Pons (tissue), 1 donor: Measurements from ENCODE around the gene CPLANE2.

ENCODE experiments used
- DNase-seq: peaks from one replicate; pipeline ENCODE4 v3.0.0-alpha.2; 2016; ENCODE audit warnings: low spot score

The CPLANE2 gene

DNA sequence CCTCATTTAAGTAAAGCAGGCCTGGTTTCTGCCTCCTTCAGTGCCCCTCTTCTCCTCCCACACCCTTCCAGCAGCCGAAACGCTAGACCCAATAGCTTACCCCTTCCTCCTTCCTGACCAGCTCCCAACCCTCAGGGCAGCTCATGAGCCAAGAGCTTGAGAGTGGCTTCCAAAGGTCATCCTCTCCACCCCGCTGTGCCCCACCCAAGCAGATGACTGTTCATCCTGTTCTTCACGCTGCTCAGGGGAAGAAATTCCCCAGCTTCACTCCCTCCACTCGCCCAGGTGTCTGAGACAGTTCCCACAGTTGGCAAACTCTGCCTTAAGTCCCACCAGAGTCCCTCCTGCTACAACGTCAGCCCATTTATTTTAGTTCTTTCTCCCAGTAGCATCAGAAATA, 48.0 kb downstream of the CPLANE2 start:
- no peak for DNase-seq

DNA sequence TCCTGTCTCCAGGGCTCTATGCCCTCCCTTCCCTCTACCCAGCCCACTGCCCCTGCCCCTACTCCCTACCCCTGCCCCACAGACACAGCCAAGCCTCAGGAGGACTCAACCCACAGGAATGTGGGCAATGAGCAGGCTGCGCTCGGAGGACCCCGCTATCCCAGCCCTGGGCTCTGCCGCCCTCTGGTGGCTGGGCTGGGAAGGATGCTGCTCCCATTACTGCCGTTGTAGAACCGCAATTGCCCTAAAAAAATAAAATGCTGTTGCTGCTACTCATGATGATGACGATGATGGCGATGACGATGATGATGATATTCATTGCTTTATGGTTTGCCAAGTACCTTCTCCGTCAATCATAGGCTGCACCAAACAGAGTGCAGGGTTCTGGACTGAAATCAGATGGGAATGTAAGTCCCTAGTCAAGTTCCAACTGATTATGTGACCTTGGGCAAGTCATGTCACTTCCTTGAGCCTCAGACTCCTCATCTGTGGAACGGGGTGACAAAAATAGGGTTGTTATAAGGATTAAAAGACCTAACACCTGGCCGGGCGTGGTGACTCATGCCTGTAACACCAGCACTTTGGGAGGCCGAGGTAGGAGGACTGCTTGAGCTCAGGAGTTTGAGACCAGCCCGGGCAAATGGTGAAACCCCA, 49.1 kb downstream of the CPLANE2 start:
- DNase-seq = no peak

DNA sequence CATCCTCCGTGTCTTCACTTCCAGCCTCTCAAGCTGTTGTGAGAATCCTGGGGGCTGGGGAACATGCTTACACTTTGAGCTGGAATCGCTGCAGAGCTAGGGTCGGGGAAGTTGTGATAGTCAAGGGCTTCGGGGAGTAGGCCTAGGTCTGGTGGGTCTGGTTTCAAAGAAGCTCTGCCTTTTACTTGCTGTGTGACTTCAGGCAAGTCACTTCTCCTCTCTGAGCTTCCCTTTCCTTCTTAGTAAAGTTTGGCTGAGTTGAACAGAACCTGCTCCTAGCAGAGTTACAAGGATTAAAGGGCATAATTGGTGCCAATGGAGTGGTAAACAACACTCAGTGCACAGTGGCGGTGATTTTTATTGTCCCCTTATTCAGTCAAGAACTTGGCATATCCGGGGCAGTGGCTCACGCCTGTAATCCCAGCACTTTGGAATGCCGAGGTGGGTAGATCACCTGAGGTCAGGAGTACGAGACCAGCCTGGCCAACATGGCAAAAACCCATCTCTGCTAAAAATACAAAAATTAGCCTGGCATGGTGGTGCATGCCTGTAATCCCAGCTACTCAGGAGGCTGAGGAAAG, 50.2 kb downstream of the CPLANE2 start:
- DNase-seq = no peak

DNA sequence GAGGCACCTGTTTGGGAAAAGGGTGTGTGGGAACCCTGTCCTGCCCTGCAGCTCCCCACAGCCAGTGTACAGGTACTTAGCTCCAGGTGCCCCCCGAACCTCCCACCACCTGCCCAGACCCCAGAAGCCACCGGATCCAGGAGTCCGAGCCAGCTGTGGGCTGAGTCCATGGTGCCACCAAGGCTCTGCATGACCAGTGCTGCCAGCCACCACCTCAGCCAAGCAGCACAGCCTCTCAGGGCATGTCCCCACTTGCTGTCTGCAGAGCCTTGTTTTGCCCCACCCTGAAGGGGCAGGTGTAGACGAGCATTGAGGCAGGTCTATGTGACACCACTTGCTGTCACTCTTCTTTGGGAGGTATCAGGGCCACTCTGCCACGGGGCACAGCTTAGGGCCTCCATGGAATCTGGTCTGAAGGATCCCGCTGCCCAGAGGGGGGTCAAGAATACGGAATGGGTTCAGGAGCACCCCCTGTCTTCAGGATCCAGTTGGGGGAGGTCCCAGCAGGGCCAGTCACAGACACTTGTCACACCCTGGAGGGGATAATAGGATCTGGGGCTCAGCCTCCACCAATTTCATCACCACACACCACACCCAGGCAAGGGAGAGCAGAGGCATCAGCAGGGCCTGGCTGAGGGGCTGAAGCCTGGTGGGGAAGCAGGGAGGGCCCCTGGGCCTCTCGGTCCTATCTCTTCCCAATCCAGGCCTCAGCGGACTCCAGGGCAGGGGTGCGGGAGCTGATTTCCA, 52.3 kb downstream of the CPLANE2 start:
- no peak for DNase-seq

DNA sequence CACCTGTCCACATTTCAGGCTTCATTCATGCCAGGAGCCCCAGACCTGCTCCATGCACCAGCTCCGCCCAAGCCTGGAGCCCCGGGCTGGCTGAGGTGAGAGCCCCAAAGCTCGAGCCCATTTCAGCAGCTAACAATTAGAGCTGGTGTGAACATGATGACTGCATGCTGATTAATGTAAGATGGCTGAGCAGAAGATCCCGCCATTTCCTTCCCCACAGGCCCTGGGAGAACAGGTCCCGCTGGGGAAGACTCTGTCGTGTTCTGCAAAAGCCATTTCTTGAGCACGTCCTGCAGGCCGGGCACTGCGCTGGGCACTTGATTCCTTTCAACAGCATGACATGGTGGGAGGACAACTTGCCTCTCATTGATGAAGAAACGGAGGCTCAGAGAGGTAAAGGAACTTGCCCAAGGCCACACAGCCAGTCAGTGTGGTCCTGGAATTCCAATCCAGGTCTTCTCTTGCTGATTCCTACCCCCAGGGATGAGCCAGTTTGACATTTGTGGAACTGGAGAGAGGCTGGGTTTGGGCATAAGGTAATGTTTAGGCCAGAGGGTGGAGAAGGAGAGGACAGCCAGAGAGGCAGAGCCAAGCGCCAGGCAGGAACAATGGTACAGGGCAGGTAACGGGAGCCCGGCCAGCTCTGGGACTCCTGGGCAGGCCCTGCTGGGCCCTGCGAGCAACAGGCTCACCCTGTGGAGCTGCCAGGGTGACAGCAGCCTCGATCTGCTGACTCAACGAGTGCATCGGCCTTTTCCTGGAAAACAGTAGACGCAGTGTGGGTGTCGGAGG, 53.0 kb downstream of the CPLANE2 start:
- no peak for DNase-seq

DNA sequence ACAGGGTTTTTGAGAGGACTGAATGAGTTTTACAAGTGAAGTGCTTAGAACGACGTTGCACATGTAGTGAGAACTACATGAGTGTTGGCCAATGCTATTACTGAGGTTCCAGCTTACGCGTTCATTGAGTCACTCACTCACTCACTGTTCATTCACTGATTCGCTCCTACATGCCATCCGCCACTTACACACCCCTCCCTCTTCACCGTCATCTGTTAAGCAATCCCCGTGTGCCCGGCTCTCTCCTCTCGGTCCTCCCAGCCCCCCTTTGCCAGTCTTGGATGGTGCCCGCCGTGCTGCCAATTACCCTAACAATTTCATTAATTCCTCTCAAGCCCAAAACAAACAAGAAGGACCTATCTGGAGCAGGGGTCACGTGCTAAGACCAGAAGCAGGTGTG, 53.8 kb downstream of the CPLANE2 start:
- no peak for DNase-seq

DNA sequence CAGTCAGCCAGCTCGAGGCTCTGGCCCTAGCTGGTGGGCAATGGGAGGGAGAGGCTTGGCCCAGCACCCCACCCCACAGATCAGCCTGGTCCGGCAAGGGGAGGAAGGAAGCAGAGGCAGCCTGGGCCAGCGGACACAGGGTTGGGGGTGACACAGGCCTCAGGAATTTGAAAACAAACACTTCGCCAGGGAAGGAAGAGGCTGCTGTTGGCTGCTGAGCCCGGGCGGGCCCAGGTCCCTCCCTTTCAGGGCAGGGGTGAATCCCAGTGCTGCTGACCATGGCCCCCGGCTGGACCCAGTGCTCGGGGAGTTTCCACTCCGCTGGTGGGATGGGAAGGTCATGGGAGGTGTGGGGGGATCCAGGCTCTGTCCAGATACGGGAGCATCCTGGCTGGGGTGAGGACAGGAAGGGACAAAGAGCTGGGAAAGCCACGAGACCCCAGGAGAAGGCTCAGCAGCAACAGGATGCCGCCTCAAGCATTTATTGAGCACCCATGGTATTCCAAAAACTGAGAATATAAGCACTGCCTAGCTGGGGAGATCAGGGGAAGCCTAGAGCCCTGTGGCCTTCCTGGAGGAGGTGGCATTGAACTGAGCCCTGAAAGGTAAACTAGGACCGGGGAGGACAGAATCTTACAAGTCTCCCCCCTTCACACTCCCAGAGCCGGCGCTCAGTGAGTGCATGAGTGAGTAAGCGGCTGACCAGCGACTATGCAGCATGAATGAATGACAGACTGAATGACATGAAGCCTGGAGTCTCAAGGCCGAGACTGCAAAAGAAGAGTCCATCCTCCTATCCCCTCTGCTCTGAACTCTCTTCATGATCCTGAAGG, 54.9 kb downstream of the CPLANE2 start:
- no peak for DNase-seq
